ENCODE results near the gene RUNX1. TPM values are rescaled to one million over a fixed set of nuclear protein-coding genes. Genes with fewer than 3 reads are reported as not detected.

RUNX1 gene
- total and polyA plus RNA-seq, 8 donors, result 7.5 to 89.6 (median 10.8) TPM

DNA sequence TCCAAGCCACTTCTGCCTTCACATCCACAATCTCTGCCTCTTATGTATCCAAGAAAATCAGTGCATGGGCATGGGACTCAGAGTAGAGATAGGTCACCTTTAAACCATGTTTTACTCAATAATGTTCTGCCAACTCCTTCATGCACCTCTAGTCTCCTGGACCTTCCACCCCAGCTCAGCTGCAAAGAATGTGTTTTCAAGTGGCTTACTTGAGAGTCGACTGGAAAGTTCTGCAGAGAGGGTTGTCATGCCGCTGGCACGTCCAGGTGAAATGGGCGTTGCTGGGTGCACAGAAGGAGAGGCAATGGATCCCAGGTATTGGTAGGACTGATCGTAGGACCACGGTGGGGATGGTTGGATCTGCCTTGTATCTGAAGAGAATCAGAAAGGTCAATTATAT is 250.0 kb downstream of the RUNX1 start:
- Histone ChIP-seq H3K9me3 (no peaks in the 10 kb centered on the region), H3K27ac (peak overlapping the region in 1 of 2 donors; percentile 16), H3K36me3 (peaks cover 0 to 80% of the 10 kb centered on the region in 2 donors), H3K27me3 (no peaks in the 10 kb centered on the region), H3K4me1 (peaks cover 12 to 58% of the 10 kb centered on the region in 2 donors), H3K4me3 (no peak overlapping the region)
- peak in 1 of 4 donors; percentile 59 for DNase-seq
- peak; percentile 60 for ATAC-seq
- TF ChIP-seq, protein P1, sequence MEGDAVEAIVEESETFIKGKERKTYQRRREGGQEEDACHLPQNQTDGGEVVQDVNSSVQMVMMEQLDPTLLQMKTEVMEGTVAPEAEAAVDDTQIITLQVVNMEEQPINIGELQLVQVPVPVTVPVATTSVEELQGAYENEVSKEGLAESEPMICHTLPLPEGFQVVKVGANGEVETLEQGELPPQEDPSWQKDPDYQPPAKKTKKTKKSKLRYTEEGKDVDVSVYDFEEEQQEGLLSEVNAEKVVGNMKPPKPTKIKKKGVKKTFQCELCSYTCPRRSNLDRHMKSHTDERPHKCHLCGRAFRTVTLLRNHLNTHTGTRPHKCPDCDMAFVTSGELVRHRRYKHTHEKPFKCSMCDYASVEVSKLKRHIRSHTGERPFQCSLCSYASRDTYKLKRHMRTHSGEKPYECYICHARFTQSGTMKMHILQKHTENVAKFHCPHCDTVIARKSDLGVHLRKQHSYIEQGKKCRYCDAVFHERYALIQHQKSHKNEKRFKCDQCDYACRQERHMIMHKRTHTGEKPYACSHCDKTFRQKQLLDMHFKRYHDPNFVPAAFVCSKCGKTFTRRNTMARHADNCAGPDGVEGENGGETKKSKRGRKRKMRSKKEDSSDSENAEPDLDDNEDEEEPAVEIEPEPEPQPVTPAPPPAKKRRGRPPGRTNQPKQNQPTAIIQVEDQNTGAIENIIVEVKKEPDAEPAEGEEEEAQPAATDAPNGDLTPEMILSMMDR (IDR thresholded peaks at IDR 0.05), result no peak
- intact Hi-C loops (cut with DNase I), result no loop called here

DNA sequence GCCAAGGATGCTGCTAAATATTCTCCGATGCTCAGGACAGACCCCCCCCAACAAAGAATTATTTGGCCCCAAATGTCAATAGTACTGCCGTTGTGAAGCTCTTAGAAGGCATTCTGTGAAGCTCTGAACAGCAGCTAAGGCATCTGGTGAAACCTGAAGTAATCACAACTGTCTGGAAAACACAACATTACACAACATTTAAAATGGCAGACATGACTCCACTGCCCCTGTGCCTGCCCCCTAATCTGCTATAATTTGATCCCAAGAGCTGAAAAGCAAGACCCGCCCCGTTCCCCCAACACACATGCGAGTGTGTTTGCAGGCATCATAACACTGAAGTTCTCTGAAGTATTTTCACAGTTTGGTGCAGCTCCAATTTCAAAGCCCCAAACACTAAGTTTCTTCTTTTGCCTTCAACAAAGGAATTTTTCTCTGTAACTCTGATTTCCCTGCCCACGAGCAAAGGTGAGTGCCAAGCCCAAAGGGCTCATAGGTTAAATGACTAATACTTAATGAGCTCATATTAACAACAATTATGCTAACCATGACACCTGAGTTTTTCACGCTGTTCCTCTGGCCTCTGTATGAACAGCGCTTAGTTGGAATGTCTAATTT is 251.1 kb downstream of the RUNX1 start:
- Histone ChIP-seq H3K36me3 (peaks cover 0 to 83% of the 10 kb centered on the region in 2 donors), H3K27ac (no peak overlapping the region), H3K4me1 (peaks cover 12 to 49% of the 10 kb centered on the region in 2 donors), H3K4me3 (no peak overlapping the region), H3K27me3 (no peaks in the 10 kb centered on the region), H3K9me3 (no peaks in the 10 kb centered on the region)
- DNase-seq (no peak), ATAC-seq (no peak)
- TF ChIP-seq, protein P1 (IDR thresholded peaks at IDR 0.05), result no peak
- intact Hi-C loops (cut with DNase I), result no loop called here

DNA sequence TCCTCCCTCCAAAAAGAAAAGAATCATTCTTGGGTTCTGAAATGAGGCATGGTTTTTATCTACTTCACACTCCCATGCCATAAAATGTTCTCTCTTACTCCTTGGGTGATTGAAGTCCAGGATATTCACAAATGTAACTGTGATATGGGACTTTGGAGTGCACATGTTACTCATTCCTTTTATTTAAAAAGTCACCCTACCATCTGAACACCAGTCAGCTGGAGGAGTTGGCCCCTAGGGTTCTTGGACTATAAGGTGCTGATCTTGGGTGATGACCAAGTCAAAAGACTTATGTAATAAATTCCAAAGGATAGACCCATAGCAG is 251.9 kb downstream of the RUNX1 start:
- Histone ChIP-seq H3K36me3 (peaks cover 0 to 83% of the 10 kb centered on the region in 2 donors), H3K4me3 (no peak overlapping the region), H3K27me3 (no peaks in the 10 kb centered on the region), H3K27ac (peak overlapping the region; percentile 37 to 39), H3K9me3 (no peaks in the 10 kb centered on the region), H3K4me1 (peaks cover 12 to 41% of the 10 kb centered on the region in 2 donors)
- intact Hi-C loops (cut with DNase I), result no loop called here
- DNase-seq, result no peak
- TF ChIP-seq, protein P1 (IDR thresholded peaks at IDR 0.05), result no peak
- ATAC-seq, result no peak

DNA sequence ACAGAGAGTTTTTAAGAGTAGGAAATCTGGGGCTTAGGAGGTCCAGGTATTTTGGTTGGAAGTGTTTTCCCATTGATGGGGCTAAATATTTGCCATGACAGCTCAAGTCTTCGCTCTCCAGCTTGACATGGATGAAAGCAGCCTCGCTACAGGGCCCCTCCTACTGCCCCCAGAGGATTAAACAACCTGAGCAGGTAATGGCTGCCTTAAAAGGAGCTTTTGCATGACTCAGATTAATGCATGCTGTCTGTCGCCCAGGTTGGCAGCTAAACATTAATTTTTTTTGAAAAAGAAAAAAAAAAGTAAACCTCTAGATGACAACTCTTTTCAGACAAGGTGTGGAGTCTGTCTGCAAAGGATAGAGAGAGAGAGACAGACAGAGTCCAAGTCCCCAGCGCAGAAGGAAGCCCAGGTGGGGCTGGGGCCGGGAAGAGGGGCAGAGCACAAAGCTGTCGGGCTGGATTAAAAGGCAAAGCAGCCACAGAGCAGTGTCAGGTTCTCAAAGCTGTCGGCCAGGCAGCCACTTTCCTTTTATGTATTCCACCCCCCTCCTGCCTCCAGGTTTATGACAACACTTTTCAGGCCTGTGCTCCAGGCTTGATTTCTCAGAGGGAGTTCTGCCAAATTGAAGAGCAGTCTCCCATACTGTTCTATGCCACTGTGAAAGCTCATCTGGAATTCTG is 252.4 kb downstream of the RUNX1 start:
- intact Hi-C loops (cut with DNase I), result no loop called here
- no peaks in the 10 kb centered on the region for H3K9me3 ChIP-seq
- peak; percentile 22 for ATAC-seq
- H3K4me3 ChIP-seq, result no peak overlapping the region
- no peaks in the 10 kb centered on the region for H3K27me3 ChIP-seq
- peaks cover 0 to 83% of the 10 kb centered on the region in 2 donors for H3K36me3 ChIP-seq
- TF ChIP-seq, protein P1 (IDR thresholded peaks at IDR 0.05), result no peak
- H3K4me1 ChIP-seq, result peaks cover 12 to 36% of the 10 kb centered on the region in 2 donors
- peak in 2 of 4 donors; percentile 49 to 51 for DNase-seq
- H3K27ac ChIP-seq, result peak overlapping the region; percentile 37 to 39

DNA sequence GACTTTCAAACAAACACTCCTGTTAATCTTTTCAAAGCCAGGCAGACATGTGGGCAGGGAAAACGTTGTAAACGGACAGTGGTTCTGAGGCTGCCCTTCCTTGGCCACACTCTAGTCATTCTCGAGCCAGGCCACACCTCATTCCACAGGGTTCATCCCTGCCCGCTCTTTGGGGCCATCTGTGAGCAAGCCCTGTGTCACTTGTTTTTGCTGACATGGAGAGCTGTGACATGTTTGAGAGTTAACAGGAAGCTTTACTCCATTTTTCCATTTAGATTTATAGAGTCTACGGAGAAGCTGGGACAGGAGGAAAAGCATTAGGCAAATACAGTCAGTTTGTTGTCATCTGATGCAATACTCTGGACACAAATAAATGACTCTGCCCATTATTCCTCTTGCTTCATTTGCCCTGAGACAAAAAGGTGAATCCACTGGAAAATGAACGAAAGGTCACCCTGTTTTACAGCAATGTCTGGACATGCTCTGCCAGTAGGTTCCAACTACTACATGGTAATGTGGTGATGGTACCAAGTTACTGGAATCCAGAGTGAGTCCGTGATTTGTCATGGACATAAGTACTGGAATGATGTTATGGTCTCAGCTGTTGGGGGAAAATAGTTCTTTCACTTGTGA is 253.4 kb downstream of the RUNX1 start:
- peaks cover 0 to 86% of the 10 kb centered on the region in 2 donors for H3K36me3 ChIP-seq
- ATAC-seq, result peak; percentile 38
- H3K27ac ChIP-seq, result peak overlapping the region; percentile 39 to 41
- H3K4me3 ChIP-seq, result no peak overlapping the region
- DNase-seq, result no peak
- H3K27me3 ChIP-seq, result no peaks in the 10 kb centered on the region
- intact Hi-C loops (cut with DNase I), result no loop called here
- no peaks in the 10 kb centered on the region for H3K9me3 ChIP-seq
- peaks cover 12 to 34% of the 10 kb centered on the region in 2 donors for H3K4me1 ChIP-seq
- TF ChIP-seq, protein P1 (IDR thresholded peaks at IDR 0.05), result no peak
